ENCODE measurements around the gene ENTHD1. TPM values are rescaled to one million over a fixed set of nuclear protein-coding genes. Genes with fewer than 3 reads are reported as not detected.
"Not testable (repeated sequence)": the region's sequence is repeated elsewhere in the genome, so short reads cannot be mapped to it uniquely, and the experiment has no call there.

ENTHD1 gene
- polyA plus RNA-seq, 4 donors = 0.01 to 0.06 TPM; not detected in 2

DNA sequence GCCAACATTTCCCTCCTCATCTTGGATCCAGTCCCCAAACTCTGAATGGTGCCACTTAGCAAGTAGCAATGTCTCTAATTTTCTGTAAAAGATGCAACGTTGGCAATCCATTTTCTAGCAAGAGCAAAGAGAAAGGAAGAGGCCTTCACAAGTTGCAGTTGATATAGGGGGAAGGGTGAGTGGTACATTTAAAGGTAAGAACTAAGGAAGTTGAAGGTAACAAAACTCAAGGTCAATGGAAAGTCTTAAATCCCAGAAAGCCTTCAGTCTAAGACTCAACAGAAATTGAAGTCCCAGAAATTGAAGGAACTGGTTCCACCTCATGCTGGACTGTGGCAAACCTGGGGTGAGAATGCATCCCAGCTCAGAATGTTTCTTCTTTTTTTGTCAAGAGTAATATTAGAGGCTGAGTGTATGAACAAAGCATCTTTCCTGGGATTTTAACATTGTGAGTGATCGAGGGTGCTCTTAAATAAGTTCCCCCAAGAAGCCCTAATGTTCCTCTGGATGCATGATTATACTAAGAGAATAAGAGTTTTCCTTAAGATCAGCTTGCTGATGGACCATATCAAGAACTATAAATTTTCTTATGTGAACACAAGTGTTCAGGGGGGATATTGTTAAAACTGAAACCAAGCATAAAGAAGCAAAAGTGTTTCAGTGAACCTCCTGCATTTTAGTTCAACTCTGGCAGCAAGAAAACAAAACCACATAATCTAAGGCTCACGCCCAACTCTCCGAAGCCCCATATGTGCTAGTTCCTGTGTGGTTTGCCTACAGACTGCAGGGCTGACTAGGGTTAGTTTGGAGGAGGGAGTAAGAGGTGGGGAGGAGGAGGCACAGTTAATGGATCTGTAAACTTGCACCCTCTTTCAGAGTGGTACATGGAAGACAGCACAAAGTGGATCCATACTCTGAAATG lies 7.0 kb upstream of the ENTHD1 start, which contains the start of gene GRAP2:
TSS of gene GRAP2 (plus strand) at position 779 of the 922 bp plus-strand sequence. CDS start 46,023 bp downstream, outside the sequence.
- FAIRE-seq = no peak
- H3K27me3 ChIP-seq (ENCODE audit: control insufficient read depth in 3 of 3, insufficient read depth in 3 of 3, low read length in 3 of 3) = no peaks in the 10 kb centered on the region
- 58 to 74% (median 64%) methylated on average over 4 of the region's 4 CpGs for WGBS, 3 donors
- H3K4me1 ChIP-seq (ENCODE audit: control insufficient read depth in 3 of 3, insufficient read depth in 2 of 3, low read depth in 1 of 3, low read length in 2 of 3) = no peaks in the 10 kb centered on the region
- DNase-seq = peak in 1 of 2 donors; percentile 66
- peak within 1 kb of the TSS in 2 of 3 donors; percentile 3 to 46 for H3K4me3 ChIP-seq (ENCODE audit: low read depth in 1 of 3, low read length in 3 of 3)
- H3K9me3 ChIP-seq (ENCODE audit: control insufficient read depth in 2 of 2, insufficient read depth in 1 of 2, low read depth in 1 of 2, low read length in 1 of 2) = no peaks in the 10 kb centered on the region
- H3K36me3 ChIP-seq (ENCODE audit: control insufficient read depth in 3 of 3, insufficient read depth in 2 of 3, low read depth in 1 of 3, low read length in 3 of 3) = no peaks in the 10 kb centered on the region
- H3K27ac ChIP-seq (ENCODE audit: low read depth in 1 of 3, low read length in 2 of 3) = peak within 1 kb of the TSS in 2 of 3 donors; percentile 68 to 72

DNA sequence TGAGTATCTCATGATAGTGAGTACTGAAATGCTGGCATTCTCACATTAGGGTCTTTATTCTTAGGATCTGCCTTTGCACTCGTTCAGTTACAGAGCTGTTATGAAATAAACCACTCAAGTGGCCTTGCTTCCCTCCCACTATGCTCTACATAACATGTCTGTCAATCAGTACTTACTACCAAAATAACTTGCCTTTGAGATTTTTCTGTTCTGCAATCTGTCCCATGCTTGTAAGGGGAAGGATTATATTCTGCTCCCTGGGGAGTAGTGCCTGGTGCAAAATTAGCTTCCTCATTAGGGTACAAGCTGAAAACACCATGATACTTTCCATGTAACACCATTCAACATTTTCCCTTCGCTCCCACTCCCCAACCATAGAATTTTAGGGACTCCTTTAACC lies 5.4 kb upstream of the ENTHD1 start:
- no peaks in the 10 kb centered on the region for H3K27me3 ChIP-seq (ENCODE audit: control insufficient read depth in 3 of 3, insufficient read depth in 3 of 3, low read length in 3 of 3)
- H3K27ac ChIP-seq (ENCODE audit: low read depth in 1 of 3, low read length in 2 of 3) = no peak overlapping the region
- H3K9me3 ChIP-seq (ENCODE audit: control insufficient read depth in 2 of 2, insufficient read depth in 1 of 2, low read depth in 1 of 2, low read length in 1 of 2) = no peaks in the 10 kb centered on the region
- FAIRE-seq = no peak
- no peak for DNase-seq
- 60 to 82% (median 75%) methylated on average over 2 of the region's 2 CpGs for WGBS, 3 donors
- H3K4me3 ChIP-seq (ENCODE audit: low read depth in 1 of 3, low read length in 3 of 3) = no peak overlapping the region
- no peaks in the 10 kb centered on the region for H3K4me1 ChIP-seq (ENCODE audit: control insufficient read depth in 3 of 3, insufficient read depth in 2 of 3, low read depth in 1 of 3, low read length in 2 of 3)
- no peaks in the 10 kb centered on the region for H3K36me3 ChIP-seq (ENCODE audit: control insufficient read depth in 3 of 3, insufficient read depth in 2 of 3, low read depth in 1 of 3, low read length in 3 of 3)

- H3K27me3 ChIP-seq (ENCODE audit: control insufficient read depth in 3 of 3, insufficient read depth in 3 of 3, low read length in 3 of 3) = peaks cover 0 to 3% (median 0%) of the 10 kb centered on the region in 3 donors
- H3K9me3 ChIP-seq (ENCODE audit: control insufficient read depth in 2 of 2, insufficient read depth in 1 of 2, low read depth in 1 of 2, low read length in 1 of 2) = no peaks in the 10 kb centered on the region
- no peak overlapping the region for H3K27ac ChIP-seq (ENCODE audit: low read depth in 1 of 3, low read length in 2 of 3)
- H3K4me3 ChIP-seq (ENCODE audit: low read depth in 1 of 3, low read length in 3 of 3) = no peak overlapping the region
- WGBS, 3 donors = 70 to 86% (median 84%) methylated on average over 3 of the region's 3 CpGs
- DNase-seq = no peak
- no peak for FAIRE-seq
- no peaks in the 10 kb centered on the region for H3K4me1 ChIP-seq (ENCODE audit: control insufficient read depth in 3 of 3, insufficient read depth in 2 of 3, low read depth in 1 of 3, low read length in 2 of 3)
- H3K36me3 ChIP-seq (ENCODE audit: control insufficient read depth in 3 of 3, insufficient read depth in 2 of 3, low read depth in 1 of 3, low read length in 3 of 3) = no peaks in the 10 kb centered on the region
Measured at GRCh38 chr22:39897841-39898240, 4.3 kb upstream of the ENTHD1 start.

DNA sequence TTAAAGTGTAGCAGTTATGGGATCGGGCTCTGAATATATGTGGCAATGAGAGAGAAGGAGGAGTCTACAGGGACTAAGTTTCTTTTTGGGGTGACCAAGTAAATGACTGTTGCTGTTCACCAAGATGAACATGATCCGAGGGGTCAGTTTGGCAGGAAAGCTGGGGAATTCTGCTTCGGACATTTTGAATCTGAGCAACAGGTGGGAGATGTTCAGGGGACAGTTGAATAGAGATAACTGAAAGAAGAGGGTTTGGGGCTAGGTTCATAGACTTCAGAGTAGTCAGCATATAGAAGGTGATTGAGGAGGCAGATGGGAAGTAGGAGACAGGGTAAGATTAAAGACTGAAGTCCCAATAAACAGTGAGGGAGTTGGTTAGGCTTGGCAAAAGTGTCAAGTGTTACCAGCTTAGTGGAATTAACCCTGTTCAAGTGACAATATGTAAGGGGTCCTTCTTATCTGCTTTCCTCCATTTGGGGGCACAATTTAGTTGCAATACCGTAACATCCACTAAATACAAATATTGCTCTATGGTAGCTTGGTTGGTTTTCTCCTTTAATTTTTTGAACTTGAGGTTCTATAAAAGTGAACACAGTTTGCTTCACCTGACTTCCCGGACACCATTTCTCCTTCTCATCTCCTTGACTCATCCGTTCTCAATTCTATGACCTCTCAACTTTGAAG lies 2.9 kb upstream of the ENTHD1 start:
- no peak overlapping the region for H3K4me3 ChIP-seq (ENCODE audit: low read depth in 1 of 3, low read length in 3 of 3)
- H3K9me3 ChIP-seq (ENCODE audit: control insufficient read depth in 2 of 2, insufficient read depth in 1 of 2, low read depth in 1 of 2, low read length in 1 of 2) = no peaks in the 10 kb centered on the region
- no peak overlapping the region for H3K27ac ChIP-seq (ENCODE audit: low read depth in 1 of 3, low read length in 2 of 3)
- H3K36me3 ChIP-seq (ENCODE audit: control insufficient read depth in 3 of 3, insufficient read depth in 2 of 3, low read depth in 1 of 3, low read length in 3 of 3) = no peaks in the 10 kb centered on the region
- 85 to 89% (median 89%) methylated on average over 6 of the region's 6 CpGs for WGBS, 3 donors
- no peak for DNase-seq
- H3K27me3 ChIP-seq (ENCODE audit: control insufficient read depth in 3 of 3, insufficient read depth in 3 of 3, low read length in 3 of 3) = peaks cover 0 to 3% (median 0%) of the 10 kb centered on the region in 3 donors
- no peak for FAIRE-seq
- no peaks in the 10 kb centered on the region for H3K4me1 ChIP-seq (ENCODE audit: control insufficient read depth in 3 of 3, insufficient read depth in 2 of 3, low read depth in 1 of 3, low read length in 2 of 3)

GRCh38 chr22:39895682-39896081 lies 2.1 kb upstream of the ENTHD1 start:
- FAIRE-seq (no peak), DNase-seq (no peak)
- H3K9me3 ChIP-seq (ENCODE audit: control insufficient read depth in 2 of 2, insufficient read depth in 1 of 2, low read depth in 1 of 2, low read length in 1 of 2) = no peaks in the 10 kb centered on the region
- peaks cover 0 to 3% (median 0%) of the 10 kb centered on the region in 3 donors for H3K27me3 ChIP-seq (ENCODE audit: control insufficient read depth in 3 of 3, insufficient read depth in 3 of 3, low read length in 3 of 3)
- no peaks in the 10 kb centered on the region for H3K36me3 ChIP-seq (ENCODE audit: control insufficient read depth in 3 of 3, insufficient read depth in 2 of 3, low read depth in 1 of 3, low read length in 3 of 3)
- H3K4me1 ChIP-seq (ENCODE audit: control insufficient read depth in 3 of 3, insufficient read depth in 2 of 3, low read depth in 1 of 3, low read length in 2 of 3) = no peaks in the 10 kb centered on the region
- WGBS, 3 donors = 68 to 82% (median 72%) methylated on average over 1 of the region's 1 CpG
- H3K27ac ChIP-seq (ENCODE audit: low read depth in 1 of 3, low read length in 2 of 3) = no peak overlapping the region
- H3K4me3 ChIP-seq (ENCODE audit: low read depth in 1 of 3, low read length in 3 of 3) = no peak overlapping the region

GRCh38 chr22:39894554-39895092 lies 1.1 kb upstream of the ENTHD1 start:
- H3K36me3 ChIP-seq (ENCODE audit: control insufficient read depth in 3 of 3, insufficient read depth in 2 of 3, low read depth in 1 of 3, low read length in 3 of 3) = no peaks in the 10 kb centered on the region
- no peaks in the 10 kb centered on the region for H3K9me3 ChIP-seq (ENCODE audit: control insufficient read depth in 2 of 2, insufficient read depth in 1 of 2, low read depth in 1 of 2, low read length in 1 of 2)
- H3K4me1 ChIP-seq (ENCODE audit: control insufficient read depth in 3 of 3, insufficient read depth in 2 of 3, low read depth in 1 of 3, low read length in 2 of 3) = no peaks in the 10 kb centered on the region
- 51 to 60% (median 59%) methylated on average over 7 of the region's 7 CpGs for WGBS, 3 donors
- DNase-seq (no peak), FAIRE-seq (no peak)
- H3K27me3 ChIP-seq (ENCODE audit: control insufficient read depth in 3 of 3, insufficient read depth in 3 of 3, low read length in 3 of 3) = peaks cover 0 to 3% (median 0%) of the 10 kb centered on the region in 3 donors
- no peak overlapping the region for H3K27ac ChIP-seq (ENCODE audit: low read depth in 1 of 3, low read length in 2 of 3)
- H3K4me3 ChIP-seq (ENCODE audit: low read depth in 1 of 3, low read length in 3 of 3) = no peak overlapping the region

GRCh38 chr22:39889924-39890323 lies 3.6 kb downstream of the ENTHD1 start:
- H3K36me3 ChIP-seq (ENCODE audit: control insufficient read depth in 3 of 3, insufficient read depth in 2 of 3, low read depth in 1 of 3, low read length in 3 of 3); H3K4me1 ChIP-seq (ENCODE audit: control insufficient read depth in 3 of 3, insufficient read depth in 2 of 3, low read depth in 1 of 3, low read length in 2 of 3); H3K27me3 ChIP-seq (ENCODE audit: control insufficient read depth in 3 of 3, insufficient read depth in 3 of 3, low read length in 3 of 3); DNase-seq; H3K27ac ChIP-seq (ENCODE audit: low read depth in 1 of 3, low read length in 2 of 3); H3K4me3 ChIP-seq (ENCODE audit: low read depth in 1 of 3, low read length in 3 of 3); H3K9me3 ChIP-seq (ENCODE audit: control insufficient read depth in 2 of 2, insufficient read depth in 1 of 2, low read depth in 1 of 2, low read length in 1 of 2); FAIRE-seq: not testable (repeated sequence)
- 80 to 94% (median 80%) methylated on average over 3 of the region's 3 CpGs for WGBS, 3 donors

GRCh38 chr22:39883057-39883456 lies 10.5 kb downstream of the ENTHD1 start:
- H3K27me3 ChIP-seq (ENCODE audit: control insufficient read depth in 3 of 3, insufficient read depth in 3 of 3, low read length in 3 of 3) = peaks cover 0 to 4% (median 0%) of the 10 kb centered on the region in 3 donors
- no peaks in the 10 kb centered on the region for H3K9me3 ChIP-seq (ENCODE audit: control insufficient read depth in 2 of 2, insufficient read depth in 1 of 2, low read depth in 1 of 2, low read length in 1 of 2)
- no peaks in the 10 kb centered on the region for H3K4me1 ChIP-seq (ENCODE audit: control insufficient read depth in 3 of 3, insufficient read depth in 2 of 3, low read depth in 1 of 3, low read length in 2 of 3)
- 14 to 50% (median 50%) methylated on average over 1 of the region's 1 CpG for WGBS, 3 donors
- no peak overlapping the region for H3K4me3 ChIP-seq (ENCODE audit: low read depth in 1 of 3, low read length in 3 of 3)
- H3K36me3 ChIP-seq (ENCODE audit: control insufficient read depth in 3 of 3, insufficient read depth in 2 of 3, low read depth in 1 of 3, low read length in 3 of 3) = no peaks in the 10 kb centered on the region
- H3K27ac ChIP-seq (ENCODE audit: low read depth in 1 of 3, low read length in 2 of 3) = no peak overlapping the region
- FAIRE-seq (no peak), DNase-seq (no peak)
